HG03378 (cell line): Measurements from ENCODE around the gene FAM110A.
"Not testable (repeated sequence)": the region's sequence is repeated elsewhere in the genome, so short reads cannot be mapped to it uniquely, and the experiment has no call there.

Experiments used
- ATAC-seq: cut with Tn5 transposase; IDR thresholded peaks from one replicate; pipeline ENCODE4 v1.9.1; 2021; ENCODE audit warnings: mild to moderate bottlenecking, moderate library complexity; ENCODE audit not compliant: unreplicated experiment

FAM110A gene

DNA sequence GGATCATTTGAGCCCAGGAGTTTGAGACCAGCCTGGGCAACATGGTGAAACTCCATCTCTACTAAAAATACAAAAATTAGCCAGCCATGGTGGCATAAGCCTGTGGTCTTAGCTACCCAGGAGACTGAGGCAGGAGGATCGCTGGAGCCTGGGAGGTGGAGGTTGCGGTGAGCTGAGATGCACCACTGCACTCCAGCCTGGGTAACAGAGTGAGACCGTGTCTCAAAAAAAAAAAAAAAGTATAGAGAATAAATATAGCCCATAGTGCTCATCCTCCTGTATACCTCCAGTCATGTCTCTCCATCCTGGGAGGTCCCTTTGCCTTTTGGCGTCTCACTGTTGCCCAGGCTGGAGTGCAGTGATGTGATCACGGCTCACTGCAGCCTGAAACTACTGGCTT lies 58.9 kb downstream of the FAM110A start:
- ATAC-seq = not testable (repeated sequence)
